IMR-90 (cell line): ENCODE measurements around the gene MASP2. TPM values are rescaled to one million over a fixed set of nuclear protein-coding genes. Genes with fewer than 3 reads are reported as not detected.

Experiments
- ATAC-seq: fragments of 200-7000 bp; cut with Tn5 transposase; 2 replicates; pipeline ENCODE4 v1.9.1; 2020; ENCODE audit warnings: low read depth, mild to moderate bottlenecking, moderate library complexity
- BruUV-seq: library from RNA; stranded (reverse); fragments of 400-500 nt; replicated peaks from 2 replicates; lab custom pipeline; 2021; lab: Mats Ljungman, UMichigan
- CTCF ChIA-PET: fragments of 300-600 bp; formaldehyde crosslinking; extraction: SDS; loops from one replicate; lab custom pipeline; 2021; ENCODE audit warnings: antibody characterized with exemption; lab: Yijun Ruan, JAX
- POLR2A ChIA-PET: fragments of 300-600 bp; sonication (Branson Sonifier 250); formaldehyde crosslinking; loops from one replicate; lab custom pipeline; 2022; ENCODE audit warnings: antibody characterized with exemption; ENCODE audit not compliant: unreplicated experiment; lab: Charles Lee
- DNase-seq: peaks from one replicate; pipeline ENCODE4 v3.0.0; 2013
- H2AFZ ChIP-seq: replicated peaks from 2 replicates; pipeline ENCODE3; 2013; ENCODE audit warnings: low read length, mild to moderate bottlenecking; ENCODE audit not compliant: poor library complexity
- H2AK5ac ChIP-seq: 2 replicates; pipeline ENCODE4 v1.6.1; 2013; ENCODE audit warnings: low read depth, low read length, inconsistent platforms
- H2AK9ac ChIP-seq: replicated peaks from 2 replicates; pipeline ENCODE3; 2013; ENCODE audit warnings: mild to moderate bottlenecking, low read depth, low read length, moderate library complexity; ENCODE audit not compliant: poor library complexity
- H2BK120ac ChIP-seq: 2 replicates; pipeline ENCODE4 v1.6.1; 2013; ENCODE audit warnings: low read depth, low read length, inconsistent platforms
- H2BK15ac ChIP-seq: 3 replicates; pipeline ENCODE4 v1.6.1; 2013; ENCODE audit warnings: low read depth, low read length, inconsistent platforms
- H2BK20ac ChIP-seq: 2 replicates; pipeline ENCODE4 v1.6.1; 2013; ENCODE audit warnings: low read depth, mild to moderate bottlenecking, inconsistent platforms, low read length, moderate library complexity
- H2BK5ac ChIP-seq: 2 replicates; pipeline ENCODE4 v1.6.1; 2013; ENCODE audit warnings: mild to moderate bottlenecking, low read depth, low read length, inconsistent platforms; ENCODE audit not compliant: poor library complexity, severe bottlenecking
- H3K14ac ChIP-seq: replicated peaks from 2 replicates; pipeline ENCODE4 v1.6.1; 2013; ENCODE audit warnings: low read depth, low read length, inconsistent platforms
- H3K18ac ChIP-seq: 2 replicates; pipeline ENCODE4 v1.6.1; 2013; ENCODE audit warnings: low read depth, low read length, control low read depth
- H3K23ac ChIP-seq: 2 replicates; pipeline ENCODE4 v1.6.1; 2013; ENCODE audit warnings: low read depth, low read length, inconsistent platforms
- H3K27ac ChIP-seq: 2 replicates; pipeline ENCODE4 v1.5.1; 2013; ENCODE audit warnings: mild to moderate bottlenecking, control low read depth, low read length; ENCODE audit not compliant: insufficient read depth
- H3K27me3 ChIP-seq: 2 replicates; pipeline ENCODE4 v1.6.1; 2013; ENCODE audit warnings: low read length; ENCODE audit not compliant: control insufficient read depth, insufficient read depth
- H3K36me3 ChIP-seq: 2 replicates; pipeline ENCODE4 v1.6.1; 2013; ENCODE audit warnings: low read length, mixed read lengths; ENCODE audit not compliant: control insufficient read depth, insufficient read depth
- H3K4ac ChIP-seq: 2 replicates; pipeline ENCODE4 v1.6.1; 2013; ENCODE audit warnings: low read depth, low read length, inconsistent platforms
- H3K4me1 ChIP-seq: 2 replicates; pipeline ENCODE4 v1.6.1; 2013; ENCODE audit warnings: low read length, mixed read lengths; ENCODE audit not compliant: control insufficient read depth, insufficient read depth
- H3K4me2 ChIP-seq: 2 replicates; pipeline ENCODE4 v1.6.1; 2013; ENCODE audit warnings: low read depth, mild to moderate bottlenecking, control low read depth, low read length, moderate library complexity
- H3K4me3 ChIP-seq: 2 replicates; pipeline ENCODE4 v1.5.1; 2013; ENCODE audit warnings: low read depth, mild to moderate bottlenecking, control low read depth, low read length, moderate library complexity; ENCODE audit not compliant: insufficient read depth
- H3K56ac ChIP-seq: 2 replicates; pipeline ENCODE4 v1.6.1; 2013; ENCODE audit warnings: low read length, inconsistent platforms; ENCODE audit not compliant: insufficient read depth; ENCODE audit errors: extremely low read depth
- H3K79me1 ChIP-seq, 2 experiments: 2 replicates each; pipeline ENCODE4 v1.6.1; 2013; ENCODE audit warnings: low read length in 2 of 2, inconsistent platforms in 1 of 2, low read depth in 1 of 2
- H3K9ac ChIP-seq: 2 replicates; pipeline ENCODE4 v1.6.1; 2013; ENCODE audit warnings: low read depth, low read length, control low read depth
- H3K9me1 ChIP-seq: 2 replicates; pipeline ENCODE4 v1.6.1; 2013; ENCODE audit warnings: low read length, inconsistent platforms; ENCODE audit not compliant: insufficient read depth
- H3K9me3 ChIP-seq: 2 replicates; pipeline ENCODE4 v1.6.1; 2013; ENCODE audit warnings: low read length; ENCODE audit not compliant: control insufficient read depth, insufficient read depth
- H4K20me1 ChIP-seq: 2 replicates; pipeline ENCODE4 v1.6.1; 2013; ENCODE audit warnings: low read length, inconsistent platforms; ENCODE audit not compliant: insufficient read depth
- H4K5ac ChIP-seq: 2 replicates; pipeline ENCODE4 v1.6.1; 2013; ENCODE audit warnings: mild to moderate bottlenecking, low read depth, low read length, control low read depth
- H4K8ac ChIP-seq, 2 experiments: 2 replicates each; pipeline ENCODE4 v1.6.1; 2013; ENCODE audit warnings: low read depth in 2 of 2, low read length in 2 of 2, control low read depth in 1 of 2, inconsistent platforms in 1 of 2
- H4K91ac ChIP-seq: 2 replicates; pipeline ENCODE4 v1.6.1; 2013; ENCODE audit warnings: low read depth, low read length, inconsistent platforms; ENCODE audit not compliant: insufficient read depth
- BHLHE40 ChIP-seq: fragments of 150-350 bp; IDR thresholded peaks from 2 replicates; pipeline ENCODE4 v1.6.1; 2016; ENCODE audit warnings: mild to moderate bottlenecking, low read depth, low read length
- CEBPB ChIP-seq: IDR thresholded peaks from 2 replicates; pipeline ENCODE4 v1.6.1; 2012; ENCODE audit warnings: low read depth, low read length, improper control_type of control experiment
- CHD1 ChIP-seq: IDR thresholded peaks from 2 replicates; pipeline ENCODE4 v1.6.1; 2012; ENCODE audit warnings: low read depth, low read length, improper control_type of control experiment
- FOS ChIP-seq: fragments of 150-350 bp; IDR thresholded peaks from 2 replicates; pipeline ENCODE4 v1.6.1; 2016; ENCODE audit warnings: low read depth, low read length
- MAFK ChIP-seq: IDR thresholded peaks from 2 replicates; pipeline ENCODE4 v1.6.1; 2012; ENCODE audit warnings: low read depth, low read length, improper control_type of control experiment
- MAZ ChIP-seq: IDR thresholded peaks from 2 replicates; pipeline ENCODE4 v1.6.1; 2012; ENCODE audit warnings: low read depth, mild to moderate bottlenecking, low read length, improper control_type of control experiment, moderate library complexity, borderline replicate concordance
- NFE2L2 ChIP-seq: fragments of 150-350 bp; IDR thresholded peaks from 2 replicates; pipeline ENCODE4 v1.6.1; 2016; ENCODE audit warnings: low read depth, mild to moderate bottlenecking, low read length
- POLR2A ChIP-seq: IDR thresholded peaks from 2 replicates; pipeline ENCODE4 v1.6.1; 2012; ENCODE audit warnings: mild to moderate bottlenecking, low read depth, low read length
- RAD21 ChIP-seq: IDR thresholded peaks from 2 replicates; pipeline ENCODE4 v1.6.1; 2012; ENCODE audit warnings: low read length, improper control_type of control experiment
- RCOR1 ChIP-seq: IDR thresholded peaks from 2 replicates; pipeline ENCODE4 v1.6.1; 2012; ENCODE audit warnings: mild to moderate bottlenecking, low read length, improper control_type of control experiment; ENCODE audit not compliant: insufficient replicate concordance
- RFX5 ChIP-seq: IDR thresholded peaks from 2 replicates; pipeline ENCODE4 v1.8.0; 2012; ENCODE audit warnings: low read depth, mild to moderate bottlenecking, low read length, moderate library complexity
- SMC3 ChIP-seq: fragments of 150-350 bp; IDR thresholded peaks from 2 replicates; pipeline ENCODE4 v1.6.1; 2016; ENCODE audit warnings: low read depth, mild to moderate bottlenecking, antibody characterized with exemption, low read length, moderate library complexity
- WGBS, 2 experiments: methylation state at CpG; one replicate each; pipeline versions ENCODE4 v1.1.5 to v1.1.7; 2013; ENCODE audit warnings: missing lambda C conversion rate in 2 of 2; ENCODE audit not compliant: insufficient read length in 1 of 2; ENCODE audit errors: extremely low coverage in 2 of 2; 5-methylcytosine and 5-hydroxymethylcytosine counted together
- dilution Hi-C: fragments of 300-500 bp; cut with HindIII; formaldehyde crosslinking; loops from one replicate; pipeline ENCODE4 v1.14.3; 2018; ENCODE audit warnings: low sequenced_read_pairs; ENCODE audit not compliant: unreplicated experiment
- in situ Hi-C: fragments of 300-500 bp; cut with MboI; formaldehyde crosslinking; loops from 3 replicates; pipeline ENCODE4 v1.14.3; 2019; ENCODE audit warnings: low sequenced_read_pairs, inconsistent platforms, mixed read lengths
- intact Hi-C: fragments of 100-400 bp; cut with micrococcal nuclease; formaldehyde crosslinking; loops from 2 replicates; pipeline ENCODE4 v1.10.0; 2022
- polyA plus RNA-seq, 3 experiments: library from polyadenylated mRNA; depleted of rRNA; stranded (reverse); fragments of >200 nt; gene quantifications; 2 replicates each; pipeline ENCODE4 v1.2.3, GENCODE V29; 2012; ENCODE audit warnings: low replicate concordance in 1 of 3
- total RNA-seq: library from RNA; depleted of rRNA; stranded (reverse); fragments of >200 nt; gene quantifications from 2 replicates; pipeline ENCODE4 v1.2.3, GENCODE V29; 2012
- TF ChIP-seq, protein P1 (sequence below): fragments of 150-350 bp; IDR thresholded peaks from 2 replicates; pipeline ENCODE4 v1.6.1; 2017; ENCODE audit warnings: mild to moderate bottlenecking, antibody characterized with exemption, low read length, low read depth
- TF ChIP-seq, protein P2 (sequence below): conservative IDR thresholded peaks from 2 replicates; pipeline ENCODE4 v1.5.1; 2012; ENCODE audit warnings: mild to moderate bottlenecking, low read depth, low read length, improper control_type of control experiment
- TF ChIP-seq, protein P3 (sequence below): fragments of 150-350 bp; IDR thresholded peaks from 2 replicates; pipeline ENCODE4 v1.6.1; 2016; ENCODE audit warnings: low read depth, mild to moderate bottlenecking, low read length, moderate library complexity, borderline replicate concordance

Gene MASP2
- total and polyA plus RNA-seq, 2 of the 4 experiments (the other 2 are of a cell fraction), result 0.03 TPM; not detected in 1

DNA sequence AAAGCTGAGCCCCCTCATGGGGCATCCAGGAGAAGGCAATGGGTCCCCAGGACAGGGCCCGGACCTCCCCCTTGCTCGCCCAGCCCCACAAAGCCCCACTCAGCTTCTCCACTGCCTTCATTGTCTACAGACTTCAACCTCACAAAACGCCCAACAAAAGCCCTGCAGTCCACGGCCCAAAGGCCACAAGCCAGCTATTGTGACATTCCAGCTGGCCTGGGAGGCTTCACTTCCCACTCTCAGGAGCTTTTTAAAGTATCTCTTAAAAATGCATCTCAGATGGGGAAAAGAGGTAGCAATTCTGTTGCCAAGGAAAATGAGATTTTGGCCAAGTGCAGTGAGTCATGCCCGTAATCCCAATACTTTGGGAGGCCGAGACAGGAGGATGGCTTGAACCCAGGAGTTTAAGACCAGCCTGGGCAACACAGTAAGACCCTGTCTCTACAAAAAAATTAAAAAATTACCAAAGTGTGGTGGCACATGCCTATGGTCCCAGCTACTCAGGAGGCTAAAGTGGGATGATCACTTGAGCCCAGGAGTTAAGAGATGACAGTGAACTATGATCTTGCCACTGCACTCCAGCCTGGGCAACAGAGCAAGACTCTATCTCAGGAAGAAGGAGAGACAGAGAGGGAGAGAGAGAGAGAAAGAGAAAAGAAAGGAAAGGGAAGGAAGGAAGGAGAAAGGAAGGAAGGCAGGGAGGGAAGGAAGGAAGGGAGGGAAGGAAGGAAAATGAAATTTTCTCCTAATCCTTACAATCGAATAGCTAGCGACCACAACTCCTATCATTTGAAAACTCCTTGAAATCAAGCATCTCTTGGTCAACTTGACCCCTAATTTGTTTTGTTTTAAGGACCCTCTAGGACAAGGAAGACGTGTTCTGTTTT lies 66.0 kb downstream of the MASP2 start:
- ATAC-seq, result no peak
- CTCF ChIA-PET, result interaction anchor here (0.6 kb wide), 1 partner anchor 14 kb away, joined by 3 read pairs; no protein-coding TSS in a partner anchor
- POLR2A ChIA-PET, result no interaction called here
- TF ChIP-seq, protein P1, sequence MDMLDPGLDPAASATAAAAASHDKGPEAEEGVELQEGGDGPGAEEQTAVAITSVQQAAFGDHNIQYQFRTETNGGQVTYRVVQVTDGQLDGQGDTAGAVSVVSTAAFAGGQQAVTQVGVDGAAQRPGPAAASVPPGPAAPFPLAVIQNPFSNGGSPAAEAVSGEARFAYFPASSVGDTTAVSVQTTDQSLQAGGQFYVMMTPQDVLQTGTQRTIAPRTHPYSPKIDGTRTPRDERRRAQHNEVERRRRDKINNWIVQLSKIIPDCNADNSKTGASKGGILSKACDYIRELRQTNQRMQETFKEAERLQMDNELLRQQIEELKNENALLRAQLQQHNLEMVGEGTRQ, result no peak
- TF ChIP-seq RCOR1, result no peak
- no peak for TF ChIP-seq SMC3
- no peak for TF ChIP-seq CHD1
- TF ChIP-seq FOS, result no peak
- no peak for TF ChIP-seq BHLHE40
- no peak for TF ChIP-seq RAD21
- TF ChIP-seq NFE2L2, result no peak
- TF ChIP-seq RFX5, result no peak
- TF ChIP-seq CEBPB, result no peak
- TF ChIP-seq, protein P2, sequence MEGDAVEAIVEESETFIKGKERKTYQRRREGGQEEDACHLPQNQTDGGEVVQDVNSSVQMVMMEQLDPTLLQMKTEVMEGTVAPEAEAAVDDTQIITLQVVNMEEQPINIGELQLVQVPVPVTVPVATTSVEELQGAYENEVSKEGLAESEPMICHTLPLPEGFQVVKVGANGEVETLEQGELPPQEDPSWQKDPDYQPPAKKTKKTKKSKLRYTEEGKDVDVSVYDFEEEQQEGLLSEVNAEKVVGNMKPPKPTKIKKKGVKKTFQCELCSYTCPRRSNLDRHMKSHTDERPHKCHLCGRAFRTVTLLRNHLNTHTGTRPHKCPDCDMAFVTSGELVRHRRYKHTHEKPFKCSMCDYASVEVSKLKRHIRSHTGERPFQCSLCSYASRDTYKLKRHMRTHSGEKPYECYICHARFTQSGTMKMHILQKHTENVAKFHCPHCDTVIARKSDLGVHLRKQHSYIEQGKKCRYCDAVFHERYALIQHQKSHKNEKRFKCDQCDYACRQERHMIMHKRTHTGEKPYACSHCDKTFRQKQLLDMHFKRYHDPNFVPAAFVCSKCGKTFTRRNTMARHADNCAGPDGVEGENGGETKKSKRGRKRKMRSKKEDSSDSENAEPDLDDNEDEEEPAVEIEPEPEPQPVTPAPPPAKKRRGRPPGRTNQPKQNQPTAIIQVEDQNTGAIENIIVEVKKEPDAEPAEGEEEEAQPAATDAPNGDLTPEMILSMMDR, result no peak
- no peak for TF ChIP-seq POLR2A
- TF ChIP-seq MAZ, result no peak
- TF ChIP-seq, protein P3, sequence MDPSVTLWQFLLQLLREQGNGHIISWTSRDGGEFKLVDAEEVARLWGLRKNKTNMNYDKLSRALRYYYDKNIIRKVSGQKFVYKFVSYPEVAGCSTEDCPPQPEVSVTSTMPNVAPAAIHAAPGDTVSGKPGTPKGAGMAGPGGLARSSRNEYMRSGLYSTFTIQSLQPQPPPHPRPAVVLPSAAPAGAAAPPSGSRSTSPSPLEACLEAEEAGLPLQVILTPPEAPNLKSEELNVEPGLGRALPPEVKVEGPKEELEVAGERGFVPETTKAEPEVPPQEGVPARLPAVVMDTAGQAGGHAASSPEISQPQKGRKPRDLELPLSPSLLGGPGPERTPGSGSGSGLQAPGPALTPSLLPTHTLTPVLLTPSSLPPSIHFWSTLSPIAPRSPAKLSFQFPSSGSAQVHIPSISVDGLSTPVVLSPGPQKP, result no peak
- TF ChIP-seq MAFK, result no peak

More for the DNA sequence above, 66.0 kb downstream of the MASP2 start:
- Histone ChIP-seq H4K20me1 (no peaks in the 10 kb centered on the region), H3K4ac (no peak overlapping the region), H4K5ac (no peak overlapping the region), H2BK5ac (no peak overlapping the region), H4K8ac (no peak overlapping the region), H3K4me3 (no peak overlapping the region), H2AK9ac (no peak overlapping the region), H3K9ac (no peak overlapping the region), H3K79me1 (no peaks in the 10 kb centered on the region), H3K56ac (no peak overlapping the region), H3K9me1 (no peaks in the 10 kb centered on the region), H3K9me3 (no peaks in the 10 kb centered on the region), H3K18ac (no peak overlapping the region), H2BK120ac (no peak overlapping the region), H2BK20ac (no peak overlapping the region), H2BK15ac (no peak overlapping the region), H2AFZ (no peak overlapping the region), H4K91ac (no peak overlapping the region), H3K23ac (no peak overlapping the region), H2AK5ac (no peak overlapping the region), H3K4me2 (no peak overlapping the region), H3K27me3 (peaks cover 18% of the 10 kb centered on the region), H3K4me1 (no peaks in the 10 kb centered on the region; the same call in 1 of the 2 replicates), H3K14ac (no peak overlapping the region), H3K27ac (no peak overlapping the region), H3K36me3 (no peaks in the 10 kb centered on the region)
- BruUV-seq, result no TSS peak
- dilution Hi-C loops (no loop called here), intact Hi-C loops (no loop called here), in situ Hi-C loops (no loop called here)
- no peak for DNase-seq
- WGBS, 2 experiments, result 61% methylated on average over 2 of the region's 9 CpGs; no CpG with 5 or more reads in 1 of the 2 experiments
